GM19193 (cell line): ENCODE results near the gene DRD1.

ENCODE experiments used
- POLR2A ChIP-seq: IDR thresholded peaks from 4 replicates; pipeline ENCODE4 v1.6.1; 2011; ENCODE audit not compliant: insufficient read depth, insufficient read length; ENCODE audit errors: extremely low read depth

DRD1 gene

DNA sequence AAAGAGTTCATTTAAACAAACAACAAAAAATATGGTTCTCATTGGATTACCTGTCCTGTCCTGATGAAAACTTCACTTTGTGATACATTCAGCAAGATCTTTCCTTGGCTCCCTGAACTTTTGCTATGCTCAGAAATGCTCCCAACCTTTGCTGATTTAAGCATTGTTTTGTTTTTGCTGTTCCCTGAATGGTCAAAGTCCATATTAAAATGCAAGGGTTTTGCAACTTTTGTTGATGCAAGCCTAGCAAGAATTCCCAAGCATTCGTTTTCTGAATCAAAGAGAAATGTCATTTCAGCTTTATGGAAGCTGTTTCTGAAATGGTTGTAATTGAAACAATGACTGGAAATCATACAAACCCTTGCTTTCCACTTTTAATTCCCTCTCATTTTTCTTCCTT is 31.3 kb upstream of the DRD1 start:
- TF ChIP-seq POLR2A, result no peak

DNA sequence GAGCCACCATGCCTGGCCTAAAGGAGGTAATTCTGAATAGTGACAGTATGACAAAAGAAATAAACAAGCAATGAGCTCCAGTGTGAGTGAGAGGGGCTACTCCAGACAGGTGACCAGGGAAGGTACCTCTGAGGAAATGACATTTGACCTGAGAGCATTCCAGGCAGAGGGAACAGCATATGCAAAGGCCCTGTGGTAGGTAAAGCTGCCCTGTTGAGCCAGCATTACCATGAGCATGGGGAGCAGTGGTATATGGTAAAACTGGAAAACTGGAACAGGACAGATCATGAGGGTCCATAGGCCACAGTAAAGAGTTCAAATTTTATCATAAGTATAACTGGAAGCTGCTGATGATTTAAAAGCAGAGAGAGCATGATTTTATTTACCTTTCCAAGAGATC is 28.4 kb upstream of the DRD1 start:
- TF ChIP-seq POLR2A, result no peak

DNA sequence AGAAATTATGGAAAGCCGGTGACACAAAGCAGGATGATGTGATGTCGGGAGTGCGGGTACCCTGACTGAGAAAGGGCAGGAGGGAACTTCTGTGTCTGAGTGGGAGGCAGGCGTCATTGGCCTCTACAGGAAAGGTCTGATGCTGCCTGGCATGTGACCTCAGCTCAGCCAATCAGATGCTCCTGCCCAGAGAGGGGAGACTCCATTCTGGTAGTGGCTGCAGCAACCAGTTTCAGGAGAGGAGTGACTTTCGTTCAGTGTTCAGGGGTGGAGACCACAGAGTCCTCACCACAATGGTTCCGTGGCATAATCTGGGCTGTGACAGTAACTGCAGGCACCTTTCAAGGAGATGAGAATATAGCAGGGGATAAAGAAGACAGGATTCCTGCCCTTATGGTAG is 27.6 kb upstream of the DRD1 start:
- TF ChIP-seq POLR2A, result no peak

DNA sequence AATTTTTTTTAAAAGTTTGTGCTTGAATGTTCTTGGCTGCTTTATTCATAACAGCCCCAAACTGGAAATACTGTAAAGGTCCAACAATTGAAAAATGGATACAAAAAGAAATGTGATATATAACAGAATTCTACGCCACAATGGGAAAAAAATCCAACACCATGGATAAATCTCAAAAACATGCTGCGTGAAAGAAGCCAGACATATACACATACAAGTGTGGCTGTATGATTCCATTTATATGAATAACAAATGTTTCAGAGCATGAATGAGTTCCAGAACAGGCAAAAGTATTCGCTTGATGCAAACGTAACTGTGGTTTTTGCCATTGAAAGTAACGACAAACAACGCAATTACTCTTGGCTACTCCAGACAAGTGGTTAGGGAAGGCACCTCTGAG is 27.2 kb upstream of the DRD1 start:
- TF ChIP-seq POLR2A, result no peak

DNA sequence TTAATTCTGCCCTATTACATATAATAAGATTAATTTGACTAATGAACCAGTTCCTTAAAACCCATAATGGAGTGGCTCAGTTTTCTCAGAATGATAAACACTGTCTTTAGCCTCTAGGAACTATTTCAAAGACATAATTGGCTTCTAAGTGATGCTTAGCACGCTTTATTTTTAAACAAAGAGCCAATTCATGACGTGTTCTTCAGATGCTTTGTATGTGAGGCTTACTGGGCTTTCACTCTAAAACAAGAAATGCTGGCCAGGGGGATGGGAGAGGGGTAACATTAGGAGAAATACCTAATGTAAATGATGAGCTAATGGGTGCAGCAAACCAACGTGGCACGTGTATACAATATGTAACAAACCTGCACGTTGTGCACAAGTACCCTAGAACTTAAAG is 26.8 kb upstream of the DRD1 start:
- TF ChIP-seq POLR2A, result no peak

DNA sequence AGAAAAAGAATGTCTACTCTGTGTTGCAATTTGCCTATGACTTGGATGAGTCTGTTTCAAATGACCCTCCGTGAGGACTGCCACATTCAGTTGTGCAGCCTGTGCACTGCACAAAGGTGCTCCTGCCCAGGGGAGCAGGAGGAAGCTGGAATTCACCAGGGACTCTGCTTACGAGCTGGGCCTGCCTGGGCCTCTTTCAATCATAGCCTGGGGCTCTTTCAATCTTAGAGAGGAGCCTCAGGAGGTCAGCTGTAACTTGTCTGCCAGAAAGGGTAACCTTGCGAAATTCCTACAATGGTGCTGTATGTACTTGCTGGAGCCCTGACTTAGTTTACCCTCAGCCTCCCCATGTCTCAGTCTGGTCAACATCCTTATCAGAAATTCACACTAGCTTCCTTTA is 25.9 kb upstream of the DRD1 start:
- no peak for TF ChIP-seq POLR2A

DNA sequence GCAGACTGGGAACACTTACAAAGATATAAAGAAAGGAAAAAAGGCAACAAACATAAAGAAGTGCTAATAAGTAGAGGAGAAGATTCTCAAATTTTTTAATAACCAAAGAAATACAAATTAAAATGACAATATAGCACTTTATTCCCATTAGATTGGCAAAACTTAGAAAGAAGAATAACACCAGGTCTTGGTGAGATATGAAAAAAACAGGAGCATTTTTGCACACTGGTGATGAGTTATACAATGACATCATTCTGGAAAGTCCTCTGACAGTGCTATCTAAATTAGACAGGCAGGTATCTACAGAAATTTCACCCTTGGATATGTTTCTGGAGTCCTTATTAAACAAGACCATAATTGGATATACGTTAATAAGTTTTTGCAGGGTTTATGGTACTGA is 24.9 kb upstream of the DRD1 start:
- no peak for TF ChIP-seq POLR2A

DNA sequence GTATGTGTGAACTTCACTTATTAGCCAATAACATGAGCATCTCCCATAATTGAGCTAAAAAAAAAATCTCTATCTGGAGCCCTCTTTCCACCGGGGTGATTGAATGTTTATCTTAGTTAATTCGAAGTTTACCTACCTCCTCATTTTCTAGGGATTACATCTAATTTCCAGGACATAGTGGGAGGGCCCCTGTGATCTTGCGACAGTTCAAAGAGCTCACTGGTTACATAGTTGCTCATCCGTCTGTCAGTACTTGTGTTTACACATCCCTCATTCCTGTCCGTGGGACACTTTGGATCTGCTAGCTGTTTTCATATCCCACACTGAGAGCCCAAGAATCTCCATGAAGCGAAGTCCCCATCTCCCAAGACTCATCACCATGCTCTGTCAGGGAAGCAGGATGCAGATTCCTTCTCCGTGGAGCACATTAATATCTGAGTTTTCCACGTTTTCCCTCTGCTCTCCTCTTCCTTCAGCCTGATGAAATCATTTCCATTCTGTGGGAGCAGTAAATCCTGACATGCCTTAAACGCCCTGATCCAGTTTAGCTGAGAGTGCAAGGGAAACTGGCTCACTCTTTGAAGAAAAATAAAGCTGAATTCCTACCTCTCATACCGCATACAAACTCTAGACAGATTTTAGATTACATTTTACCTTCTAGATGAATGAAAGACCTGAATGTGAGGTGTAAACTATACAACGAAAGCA is 24.2 kb upstream of the DRD1 start:
- TF ChIP-seq POLR2A, result no peak

DNA sequence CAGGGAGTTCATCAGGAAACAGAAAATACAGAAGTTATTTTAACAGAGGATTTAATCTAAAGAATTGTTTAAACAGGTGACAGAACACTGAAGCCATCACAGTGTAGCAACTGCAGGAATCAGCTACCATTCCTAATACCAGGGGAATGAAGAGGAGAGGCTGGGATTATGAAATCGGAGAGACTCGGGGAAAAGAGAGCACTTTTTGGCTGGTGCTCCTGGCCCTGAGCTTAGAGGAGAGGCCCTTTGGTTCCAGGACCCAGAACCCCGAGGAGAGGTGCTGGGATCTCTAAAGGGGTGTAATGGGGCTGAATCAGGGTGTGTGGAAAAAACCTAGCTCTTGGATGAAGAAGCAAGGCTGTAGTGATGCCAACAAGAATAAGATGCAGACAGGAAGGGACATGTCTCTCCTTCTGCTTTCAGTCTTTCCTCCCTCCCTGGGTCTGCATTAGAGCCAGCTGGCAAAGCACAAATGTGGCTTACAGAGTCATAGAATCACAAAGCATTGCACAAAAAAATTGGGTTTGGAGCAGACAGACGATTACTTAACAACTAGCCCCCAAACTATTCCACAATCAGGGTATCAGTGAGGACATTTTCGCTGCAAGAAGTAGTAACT is 22.8 kb upstream of the DRD1 start:
- no peak for TF ChIP-seq POLR2A

DNA sequence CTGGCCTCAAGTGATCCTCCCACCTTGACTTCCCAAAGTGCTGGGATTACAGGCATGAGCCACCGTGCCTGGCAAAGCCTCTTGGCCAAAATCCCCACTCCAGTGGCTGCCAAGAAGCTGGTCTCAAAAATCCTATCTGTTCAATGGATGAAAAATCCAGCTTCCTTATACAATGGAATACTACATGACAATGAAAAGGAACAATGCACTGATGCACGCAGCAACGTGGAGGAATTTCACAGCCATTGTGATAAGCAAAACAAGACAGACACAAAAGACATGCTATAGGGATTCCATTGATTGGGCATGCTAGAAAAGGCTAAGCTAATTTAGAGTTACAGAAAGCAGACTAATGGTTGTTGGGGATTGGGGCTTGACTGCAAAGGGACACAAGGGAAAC is 21.3 kb upstream of the DRD1 start:
- TF ChIP-seq POLR2A, result no peak

DNA sequence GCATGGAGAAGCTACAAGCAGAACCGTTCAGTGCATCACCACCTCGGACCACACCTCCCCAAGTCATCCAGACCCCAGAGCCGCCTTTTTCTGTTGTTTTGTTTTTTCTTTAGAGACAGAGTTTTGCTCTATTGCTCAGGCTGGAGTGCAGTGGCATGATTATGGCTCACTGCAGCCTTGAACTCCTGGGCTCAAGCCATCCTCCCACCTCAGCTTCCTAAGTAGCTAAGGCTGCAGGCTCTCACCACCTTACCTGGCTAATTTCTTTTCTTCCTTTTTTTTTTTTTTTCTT is 20.9 kb upstream of the DRD1 start:
- TF ChIP-seq POLR2A, result no peak

DNA sequence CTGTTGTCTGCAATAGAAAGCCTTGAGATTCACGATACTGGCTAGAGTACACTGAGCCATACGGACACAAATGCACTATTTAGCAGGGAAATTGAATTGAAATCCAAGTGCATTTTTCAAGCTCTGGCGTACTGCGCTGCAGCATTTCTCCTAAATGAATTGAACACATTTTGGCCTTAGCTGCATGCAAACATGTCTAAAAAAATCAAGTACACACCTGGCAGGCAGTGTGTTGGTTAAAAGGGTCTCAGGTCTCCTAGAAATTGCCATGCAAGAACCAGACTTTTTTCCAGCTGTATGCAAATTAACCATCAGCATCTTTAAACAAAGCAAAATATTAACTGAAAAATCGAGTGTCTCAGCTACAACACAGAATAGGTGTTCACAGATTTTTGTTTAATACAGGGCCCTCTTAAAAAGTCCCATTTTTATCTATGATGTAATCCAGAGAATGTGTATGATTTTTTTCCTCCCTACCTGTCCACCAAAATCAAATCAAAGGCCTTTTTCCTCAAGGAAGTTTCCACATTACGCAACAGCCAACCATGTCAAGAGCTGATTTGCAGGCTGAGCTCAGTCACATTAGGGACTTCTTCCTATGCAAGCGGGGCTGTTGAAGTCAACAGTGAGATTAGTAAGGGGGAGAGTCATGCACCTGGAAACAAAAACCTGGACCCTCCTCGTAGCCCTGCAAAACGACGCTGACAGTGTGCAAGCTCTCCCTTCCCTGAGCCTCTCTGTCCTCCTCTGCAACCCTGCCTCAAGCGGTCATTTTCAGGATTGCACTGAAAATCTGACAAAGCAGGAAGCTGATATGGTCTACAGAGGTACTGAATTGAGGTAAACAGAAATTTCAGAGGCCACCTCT is 20.3 kb upstream of the DRD1 start:
- TF ChIP-seq POLR2A, result no peak

DNA sequence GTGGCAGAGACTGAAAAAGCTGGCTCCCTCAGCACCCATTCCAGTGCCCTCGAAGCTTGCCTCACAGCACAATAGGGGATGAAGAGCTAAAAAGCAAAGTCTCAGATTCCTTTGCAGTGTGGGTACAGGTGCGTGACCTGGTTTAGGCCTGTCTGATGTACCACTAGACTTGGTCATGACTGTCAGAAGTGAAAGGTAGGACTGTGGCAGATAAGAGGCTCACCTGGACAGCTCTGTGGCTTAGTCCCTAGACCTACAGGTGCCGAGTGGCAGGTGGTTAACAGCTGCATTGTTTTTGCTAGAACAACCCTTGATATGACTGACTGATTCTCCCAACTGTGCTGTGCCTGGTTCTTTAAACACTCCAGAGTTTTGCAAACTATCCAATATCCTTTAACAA is 19.7 kb upstream of the DRD1 start:
- no peak for TF ChIP-seq POLR2A

DNA sequence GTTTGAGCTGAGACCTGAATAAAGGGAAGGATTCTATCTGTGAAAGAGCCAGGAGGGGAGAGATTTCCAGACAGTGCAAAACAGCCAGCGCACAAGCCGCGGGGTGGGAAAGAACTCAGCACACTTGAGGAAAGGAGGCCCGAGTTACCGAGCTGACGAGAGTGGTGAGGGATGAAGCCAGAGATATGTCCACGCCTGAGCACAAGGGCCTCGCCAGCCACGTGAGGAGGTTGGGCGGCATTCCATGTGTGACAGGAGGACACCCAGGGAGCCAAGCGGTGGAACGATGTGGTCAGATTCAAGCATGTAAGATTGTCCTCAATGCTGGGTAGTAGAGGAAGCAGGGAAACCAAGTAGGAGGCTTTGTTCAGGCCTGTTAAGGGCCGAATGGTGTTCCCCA is 17.4 kb upstream of the DRD1 start:
- TF ChIP-seq POLR2A, result no peak

DNA sequence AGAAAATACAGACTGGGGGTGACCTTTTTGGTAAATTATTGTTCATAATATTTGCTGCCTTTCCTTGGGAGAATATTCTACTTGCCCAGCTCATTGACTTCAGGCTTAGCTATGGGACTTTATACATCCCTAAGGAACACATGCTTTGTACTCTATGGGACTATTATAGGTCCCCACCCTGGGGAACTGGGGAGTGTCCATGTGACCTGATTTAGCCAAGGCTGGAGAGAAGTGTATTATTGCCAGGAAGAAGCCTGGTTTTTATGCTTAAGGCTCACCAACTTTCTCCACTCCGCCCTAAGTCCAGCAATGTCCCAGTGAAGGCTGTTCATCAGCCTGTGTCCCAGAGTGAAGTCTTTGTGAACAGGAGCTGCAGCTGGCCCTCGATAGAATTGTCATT is 16.6 kb upstream of the DRD1 start:
- TF ChIP-seq POLR2A, result no peak

DNA sequence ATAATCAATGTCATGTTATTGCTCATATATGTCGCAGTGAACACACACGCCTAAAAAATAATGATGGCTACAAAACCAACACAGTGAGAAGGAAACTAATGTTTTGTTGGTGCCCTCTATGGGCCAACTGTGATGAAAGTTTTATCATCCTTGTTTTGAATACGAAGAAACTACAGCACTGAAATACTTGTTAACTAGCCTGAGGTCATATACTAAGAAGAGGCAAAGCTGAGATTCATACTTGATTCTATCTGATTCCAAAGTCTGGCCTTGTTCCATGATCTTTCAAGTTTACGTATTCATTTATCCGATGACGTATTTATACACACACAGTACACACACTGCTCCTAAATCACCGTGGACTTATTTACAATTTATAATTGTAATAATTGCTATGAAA is 16.1 kb upstream of the DRD1 start:
- no peak for TF ChIP-seq POLR2A
